Measurements from ENCODE around the gene ENTPD8. TPM values are rescaled to one million over a fixed set of nuclear protein-coding genes. Genes with fewer than 3 reads are reported as not detected.

Gene ENTPD8
- total and polyA plus RNA-seq, 2 donors (not counting 1 experiment from before 2014, with no cell fraction given) = under 0.01 TPM; not detected in 1

DNA sequence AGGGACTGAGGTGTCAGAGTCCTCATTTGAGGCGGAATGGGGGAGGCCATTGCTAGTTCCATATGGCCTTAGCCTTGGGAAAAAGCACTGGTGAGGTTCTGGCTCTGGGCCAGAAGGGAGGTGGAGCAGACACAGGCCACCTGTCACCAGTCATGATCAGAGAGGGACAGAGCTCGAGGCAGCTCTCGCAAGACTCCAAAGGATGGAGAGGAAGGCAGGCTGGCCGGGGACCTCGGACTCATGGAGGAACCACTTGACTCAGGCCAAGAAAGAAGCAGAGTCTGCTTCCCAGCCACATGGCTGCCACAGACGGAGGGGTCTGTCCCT, 47.1 kb upstream of the ENTPD8 start:
- no peak overlapping the region for H2AFZ ChIP-seq (ENCODE audit: low read length)
- H3K9ac ChIP-seq (ENCODE audit: insufficient read depth, low read length) = no peak overlapping the region
- no peaks in the 10 kb centered on the region for H3K4me1 ChIP-seq (ENCODE audit: control insufficient read depth, extremely low read depth, insufficient read depth, low read length)
- no peak overlapping the region for H3K4me2 ChIP-seq (ENCODE audit: extremely low read depth, insufficient read depth, low read length)
- no peak for TF ChIP-seq EZH2 (IDR thresholded peaks at IDR 0.05; ENCODE audit: low read length, missing control alignments)
- TF ChIP-seq, protein P1, sequence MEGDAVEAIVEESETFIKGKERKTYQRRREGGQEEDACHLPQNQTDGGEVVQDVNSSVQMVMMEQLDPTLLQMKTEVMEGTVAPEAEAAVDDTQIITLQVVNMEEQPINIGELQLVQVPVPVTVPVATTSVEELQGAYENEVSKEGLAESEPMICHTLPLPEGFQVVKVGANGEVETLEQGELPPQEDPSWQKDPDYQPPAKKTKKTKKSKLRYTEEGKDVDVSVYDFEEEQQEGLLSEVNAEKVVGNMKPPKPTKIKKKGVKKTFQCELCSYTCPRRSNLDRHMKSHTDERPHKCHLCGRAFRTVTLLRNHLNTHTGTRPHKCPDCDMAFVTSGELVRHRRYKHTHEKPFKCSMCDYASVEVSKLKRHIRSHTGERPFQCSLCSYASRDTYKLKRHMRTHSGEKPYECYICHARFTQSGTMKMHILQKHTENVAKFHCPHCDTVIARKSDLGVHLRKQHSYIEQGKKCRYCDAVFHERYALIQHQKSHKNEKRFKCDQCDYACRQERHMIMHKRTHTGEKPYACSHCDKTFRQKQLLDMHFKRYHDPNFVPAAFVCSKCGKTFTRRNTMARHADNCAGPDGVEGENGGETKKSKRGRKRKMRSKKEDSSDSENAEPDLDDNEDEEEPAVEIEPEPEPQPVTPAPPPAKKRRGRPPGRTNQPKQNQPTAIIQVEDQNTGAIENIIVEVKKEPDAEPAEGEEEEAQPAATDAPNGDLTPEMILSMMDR (conservative IDR thresholded peaks at IDR 0.05 in 1 of 2, IDR thresholded peaks at IDR 0.05 in 1 of 2; ENCODE audit: low read depth in 1 of 2, low read length in 2 of 2) = no peak
- H3K36me3 ChIP-seq (ENCODE audit: control insufficient read depth, insufficient read depth, low read length) = no peaks in the 10 kb centered on the region
- H3K79me2 ChIP-seq (ENCODE audit: control insufficient read depth, insufficient read depth, low read length) = no peaks in the 10 kb centered on the region
- H3K9me3 ChIP-seq (ENCODE audit: control insufficient read depth, insufficient read depth, low read depth, low read length) = no peaks in the 10 kb centered on the region
- peak in 1 of 2 donors; percentile 32 for DNase-seq (ENCODE audit: low read depth in 2 of 2)
- peaks cover 16% of the 10 kb centered on the region for H3K27me3 ChIP-seq (ENCODE audit: control insufficient read depth, insufficient read depth, low read length)
- H4K20me1 ChIP-seq (ENCODE audit: control insufficient read depth, extremely low read depth, insufficient read depth, low read length) = no peaks in the 10 kb centered on the region
- H3K27ac ChIP-seq (ENCODE audit: insufficient read depth, low read length) = no peak overlapping the region
- H3K4me3 ChIP-seq (replicated peaks in 1 of 4; ENCODE audit: control extremely low read depth in 1 of 4, insufficient read depth in 1 of 4, low read depth in 3 of 4, low read length in 4 of 4) = no peak overlapping the region

DNA sequence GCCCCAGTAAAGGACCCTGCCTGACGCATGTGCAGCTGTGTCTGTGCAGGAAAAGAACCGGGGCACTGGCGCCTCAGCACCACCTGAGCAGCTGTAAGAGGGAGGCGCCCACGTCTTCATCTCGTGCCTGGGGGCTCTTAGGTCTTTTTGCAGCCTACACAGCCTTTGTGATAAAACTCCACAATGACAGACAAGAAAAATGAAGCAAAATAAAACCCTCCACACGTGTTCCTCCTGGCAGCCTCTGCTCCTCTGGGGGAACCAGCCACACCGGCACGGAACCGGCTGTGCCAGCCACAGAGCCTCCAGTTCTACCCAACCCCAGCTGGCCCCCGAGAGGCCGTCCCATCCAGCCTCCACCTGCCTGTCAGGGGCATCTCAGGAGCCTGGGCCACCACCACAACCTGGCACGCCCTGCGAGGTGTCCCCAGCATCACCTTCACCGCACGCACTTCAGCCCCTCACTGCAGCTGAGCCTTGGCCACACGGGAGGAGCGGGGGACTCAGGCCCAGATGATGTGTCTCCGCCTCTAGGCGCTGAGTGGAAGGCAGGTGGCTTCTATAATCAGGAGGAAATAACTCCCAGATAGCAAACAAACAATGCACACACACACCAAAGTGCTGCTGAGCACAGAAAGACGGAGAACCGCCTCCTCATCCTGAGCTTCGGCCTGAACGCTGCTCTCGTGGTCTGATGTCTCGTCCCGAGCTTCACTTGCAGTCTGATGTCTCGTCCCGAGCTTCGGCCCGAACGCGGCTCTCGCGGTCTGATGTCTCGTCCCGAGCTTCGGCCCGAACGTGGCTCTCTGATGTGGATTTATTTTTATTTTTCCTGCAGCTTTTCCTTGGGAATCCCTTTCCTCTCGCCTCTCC, 46.5 kb upstream of the ENTPD8 start:
- Histone ChIP-seq H3K9me3 (ENCODE audit: control insufficient read depth, insufficient read depth, low read depth, low read length) (no peaks in the 10 kb centered on the region), H3K79me2 (ENCODE audit: control insufficient read depth, insufficient read depth, low read length) (no peaks in the 10 kb centered on the region), H3K4me2 (ENCODE audit: extremely low read depth, insufficient read depth, low read length) (no peak overlapping the region), H3K36me3 (ENCODE audit: control insufficient read depth, insufficient read depth, low read length) (no peaks in the 10 kb centered on the region), H3K9ac (ENCODE audit: insufficient read depth, low read length) (no peak overlapping the region), H3K27ac (ENCODE audit: insufficient read depth, low read length) (no peak overlapping the region), H3K27me3 (ENCODE audit: control insufficient read depth, insufficient read depth, low read length) (peaks cover 16% of the 10 kb centered on the region), H3K4me1 (ENCODE audit: control insufficient read depth, extremely low read depth, insufficient read depth, low read length) (no peaks in the 10 kb centered on the region), H4K20me1 (ENCODE audit: control insufficient read depth, extremely low read depth, insufficient read depth, low read length) (no peaks in the 10 kb centered on the region), H3K4me3 (replicated peaks in 1 of 4; ENCODE audit: control extremely low read depth in 1 of 4, insufficient read depth in 1 of 4, low read depth in 3 of 4, low read length in 4 of 4) (no peak overlapping the region), H2AFZ (ENCODE audit: low read length) (no peak overlapping the region)
- peak in 1 of 2 donors; percentile 5 for DNase-seq (ENCODE audit: low read depth in 2 of 2)
- peak; percentile 18 for TF ChIP-seq EZH2 (IDR thresholded peaks at IDR 0.05; ENCODE audit: low read length, missing control alignments)
- TF ChIP-seq, protein P1 (conservative IDR thresholded peaks at IDR 0.05 in 1 of 2, IDR thresholded peaks at IDR 0.05 in 1 of 2; ENCODE audit: low read depth in 1 of 2, low read length in 2 of 2) = no peak

DNA sequence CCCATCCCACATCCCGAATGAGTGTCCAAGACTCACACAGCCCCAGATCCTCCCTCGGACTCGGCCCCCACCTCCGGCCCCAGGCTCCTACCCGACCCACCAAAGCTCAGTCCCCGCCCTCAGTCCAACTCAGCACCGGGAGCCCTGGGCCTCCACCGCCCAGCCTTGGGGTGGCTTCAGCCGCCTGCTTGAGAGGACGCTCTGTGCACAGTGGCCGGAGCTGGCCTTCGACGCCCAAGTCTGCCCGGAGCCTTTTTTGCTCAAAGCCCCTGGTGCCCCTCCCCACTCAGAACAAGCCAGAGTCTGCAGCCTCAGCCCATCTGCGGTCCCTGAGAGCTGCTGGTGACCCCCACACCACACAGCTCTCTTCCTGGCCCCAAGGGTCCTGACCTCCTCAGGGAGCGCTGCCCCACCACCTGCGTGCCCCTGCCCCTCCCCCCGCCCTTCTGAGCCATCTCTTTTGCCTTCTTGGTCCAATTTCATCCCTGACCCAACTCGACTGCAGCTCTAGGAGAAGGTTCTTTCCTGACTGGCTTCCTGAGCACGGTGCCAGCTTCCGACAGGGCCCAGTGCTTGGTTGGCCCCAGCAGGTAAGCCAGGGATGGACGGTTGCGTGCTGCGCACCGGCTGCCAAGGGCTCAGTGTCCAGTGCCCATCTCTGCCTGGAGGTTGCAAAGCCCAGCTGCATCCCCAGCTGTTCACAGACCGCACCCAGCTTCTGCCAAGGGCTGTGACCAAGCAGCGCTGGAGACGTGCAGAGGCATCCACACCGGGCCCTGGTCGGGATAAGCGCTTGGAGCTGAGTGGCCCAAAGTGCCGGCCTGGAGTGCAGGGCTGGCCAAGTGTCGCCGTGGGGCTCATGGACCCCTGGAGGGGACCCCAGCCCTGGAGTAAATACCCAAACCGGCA, 45.6 kb upstream of the ENTPD8 start:
- H3K4me1 ChIP-seq (ENCODE audit: control insufficient read depth, extremely low read depth, insufficient read depth, low read length) = peaks cover 2% of the 10 kb centered on the region
- H3K27ac ChIP-seq (ENCODE audit: insufficient read depth, low read length) = no peak overlapping the region
- no peaks in the 10 kb centered on the region for H3K9me3 ChIP-seq (ENCODE audit: control insufficient read depth, insufficient read depth, low read depth, low read length)
- peaks cover 16% of the 10 kb centered on the region for H3K27me3 ChIP-seq (ENCODE audit: control insufficient read depth, insufficient read depth, low read length)
- H3K79me2 ChIP-seq (ENCODE audit: control insufficient read depth, insufficient read depth, low read length) = no peaks in the 10 kb centered on the region
- no peak overlapping the region for H3K4me3 ChIP-seq (replicated peaks in 1 of 4; ENCODE audit: control extremely low read depth in 1 of 4, insufficient read depth in 1 of 4, low read depth in 3 of 4, low read length in 4 of 4)
- H3K9ac ChIP-seq (ENCODE audit: insufficient read depth, low read length) = no peak overlapping the region
- no peak for TF ChIP-seq EZH2 (IDR thresholded peaks at IDR 0.05; ENCODE audit: low read length, missing control alignments)
- TF ChIP-seq, protein P1 (conservative IDR thresholded peaks at IDR 0.05 in 1 of 2, IDR thresholded peaks at IDR 0.05 in 1 of 2; ENCODE audit: low read depth in 1 of 2, low read length in 2 of 2) = no peak
- no peaks in the 10 kb centered on the region for H4K20me1 ChIP-seq (ENCODE audit: control insufficient read depth, extremely low read depth, insufficient read depth, low read length)
- DNase-seq (ENCODE audit: low read depth in 2 of 2) = no peak
- no peaks in the 10 kb centered on the region for H3K36me3 ChIP-seq (ENCODE audit: control insufficient read depth, insufficient read depth, low read length)
- H3K4me2 ChIP-seq (ENCODE audit: extremely low read depth, insufficient read depth, low read length) = no peak overlapping the region
- H2AFZ ChIP-seq (ENCODE audit: low read length) = no peak overlapping the region

Data from fibroblast of lung (primary cell).